ENCODE data around the gene AP3B1. TPM values are rescaled to one million over a fixed set of nuclear protein-coding genes. Genes with fewer than 3 reads are reported as not detected.

The AP3B1 gene
- total and polyA plus RNA-seq, 2 experiments from 2014 or later: 29.4 to 41.4 TPM

- no peak overlapping the region for H3K4me3 ChIP-seq
- 93% methylated on average over 7 of the region's 7 CpGs for WGBS (ENCODE audit: low lambda C conversion rate, missing lambda C conversion rate)
- H3K9me2 ChIP-seq (replicated peaks; ENCODE audit: insufficient read depth): no peaks in the 10 kb centered on the region
- H3K27ac ChIP-seq: no peak overlapping the region
- H3K27me3 ChIP-seq: no peaks in the 10 kb centered on the region
- H2AFZ ChIP-seq: no peak overlapping the region
- H4K20me1 ChIP-seq (ENCODE audit: insufficient read depth, poor library complexity, severe bottlenecking): no peaks in the 10 kb centered on the region
- no peak for TF ChIP-seq EZH2phosphoT487 (IDR thresholded peaks at IDR 0.05; ENCODE audit: low read depth, severe bottlenecking, unreplicated experiment)
- TF ChIP-seq EZH2 (IDR thresholded peaks at IDR 0.05; ENCODE audit: borderline replicate concordance): no peak
- no peak for TF ChIP-seq CTCF (IDR thresholded peaks at IDR 0.05; ENCODE audit: poor library complexity)
- no peaks in the 10 kb centered on the region for H3K36me3 ChIP-seq (replicated peaks; ENCODE audit: insufficient read depth, low read depth)
- no peak overlapping the region for H3K4me2 ChIP-seq
- DNase-seq (ENCODE audit: low spot score): no peak
- H3K4me1 ChIP-seq (ENCODE audit: insufficient read depth): no peaks in the 10 kb centered on the region
- no peaks in the 10 kb centered on the region for H3K79me2 ChIP-seq
- no peaks in the 10 kb centered on the region for H3K9me3 ChIP-seq (ENCODE audit: low read depth)
Measured at GRCh38 chr5:78003919-78004318, 290.6 kb downstream of the AP3B1 start.

GRCh38 chr5:78003450-78003849, 291.0 kb downstream of the AP3B1 start:
- Histone ChIP-seq H3K9me3 (ENCODE audit: low read depth) (no peaks in the 10 kb centered on the region), H3K4me1 (ENCODE audit: insufficient read depth) (no peaks in the 10 kb centered on the region), H3K4me2 (no peak overlapping the region), H3K27me3 (no peaks in the 10 kb centered on the region), H3K27ac (no peak overlapping the region), H3K79me2 (no peaks in the 10 kb centered on the region), H3K4me3 (no peak overlapping the region), H3K36me3 (replicated peaks; ENCODE audit: insufficient read depth, low read depth) (no peaks in the 10 kb centered on the region), H4K20me1 (ENCODE audit: insufficient read depth, poor library complexity, severe bottlenecking) (no peaks in the 10 kb centered on the region), H3K9me2 (replicated peaks; ENCODE audit: insufficient read depth) (no peaks in the 10 kb centered on the region), H2AFZ (no peak overlapping the region)
- TF ChIP-seq EZH2 (IDR thresholded peaks at IDR 0.05; ENCODE audit: borderline replicate concordance) (no peak), CTCF (IDR thresholded peaks at IDR 0.05; ENCODE audit: poor library complexity) (no peak)
- no peak for DNase-seq (ENCODE audit: low spot score)
- 80% methylated on average over 5 of the region's 5 CpGs for WGBS (ENCODE audit: low lambda C conversion rate, missing lambda C conversion rate)

GRCh38 chr5:78002690-78003089, 291.8 kb downstream of the AP3B1 start:
- no peaks in the 10 kb centered on the region for H3K4me1 ChIP-seq (ENCODE audit: insufficient read depth)
- no peak overlapping the region for H3K4me2 ChIP-seq
- DNase-seq (ENCODE audit: low spot score): no peak
- no peaks in the 10 kb centered on the region for H3K36me3 ChIP-seq (replicated peaks; ENCODE audit: insufficient read depth, low read depth)
- no peaks in the 10 kb centered on the region for H4K20me1 ChIP-seq (ENCODE audit: insufficient read depth, poor library complexity, severe bottlenecking)
- no peak overlapping the region for H3K27ac ChIP-seq
- WGBS (ENCODE audit: low lambda C conversion rate, missing lambda C conversion rate): 63% methylated on average over 1 of the region's 1 CpG
- no peaks in the 10 kb centered on the region for H3K27me3 ChIP-seq
- H3K9me2 ChIP-seq (replicated peaks; ENCODE audit: insufficient read depth): no peaks in the 10 kb centered on the region
- no peaks in the 10 kb centered on the region for H3K9me3 ChIP-seq (ENCODE audit: low read depth)
- TF ChIP-seq EZH2 (IDR thresholded peaks at IDR 0.05; ENCODE audit: borderline replicate concordance) (no peak), CTCF (IDR thresholded peaks at IDR 0.05; ENCODE audit: poor library complexity) (no peak), EZH2phosphoT487 (IDR thresholded peaks at IDR 0.05; ENCODE audit: low read depth, severe bottlenecking, unreplicated experiment) (no peak)
- H3K4me3 ChIP-seq: no peak overlapping the region
- no peak overlapping the region for H2AFZ ChIP-seq
- H3K79me2 ChIP-seq: no peaks in the 10 kb centered on the region

- H3K27me3 ChIP-seq: no peaks in the 10 kb centered on the region
- no peak overlapping the region for H3K4me3 ChIP-seq
- DNase-seq (ENCODE audit: low spot score): no peak
- H2AFZ ChIP-seq: no peak overlapping the region
- TF ChIP-seq EZH2phosphoT487 (IDR thresholded peaks at IDR 0.05; ENCODE audit: low read depth, severe bottlenecking, unreplicated experiment): no peak
- TF ChIP-seq EZH2 (IDR thresholded peaks at IDR 0.05; ENCODE audit: borderline replicate concordance): no peak
- TF ChIP-seq CTCF (IDR thresholded peaks at IDR 0.05; ENCODE audit: poor library complexity): no peak
- H3K79me2 ChIP-seq: no peaks in the 10 kb centered on the region
- no peaks in the 10 kb centered on the region for H4K20me1 ChIP-seq (ENCODE audit: insufficient read depth, poor library complexity, severe bottlenecking)
- H3K9me2 ChIP-seq (replicated peaks; ENCODE audit: insufficient read depth): no peaks in the 10 kb centered on the region
- no peaks in the 10 kb centered on the region for H3K4me1 ChIP-seq (ENCODE audit: insufficient read depth)
- no peaks in the 10 kb centered on the region for H3K9me3 ChIP-seq (ENCODE audit: low read depth)
- H3K4me2 ChIP-seq: no peak overlapping the region
- no peaks in the 10 kb centered on the region for H3K36me3 ChIP-seq (replicated peaks; ENCODE audit: insufficient read depth, low read depth)
- 97% methylated on average over 7 of the region's 7 CpGs for WGBS (ENCODE audit: low lambda C conversion rate, missing lambda C conversion rate)
- H3K27ac ChIP-seq: no peak overlapping the region
Measured at GRCh38 chr5:78001197-78001596, 293.3 kb downstream of the AP3B1 start.
